ENCODE data around the gene TTC39A. TPM values are rescaled to one million over a fixed set of nuclear protein-coding genes. Genes with fewer than 3 reads are reported as not detected.

Gene TTC39A
- total and polyA plus RNA-seq, 12 donors, result 4.3 to 38.7 (median 20.4) TPM

DNA sequence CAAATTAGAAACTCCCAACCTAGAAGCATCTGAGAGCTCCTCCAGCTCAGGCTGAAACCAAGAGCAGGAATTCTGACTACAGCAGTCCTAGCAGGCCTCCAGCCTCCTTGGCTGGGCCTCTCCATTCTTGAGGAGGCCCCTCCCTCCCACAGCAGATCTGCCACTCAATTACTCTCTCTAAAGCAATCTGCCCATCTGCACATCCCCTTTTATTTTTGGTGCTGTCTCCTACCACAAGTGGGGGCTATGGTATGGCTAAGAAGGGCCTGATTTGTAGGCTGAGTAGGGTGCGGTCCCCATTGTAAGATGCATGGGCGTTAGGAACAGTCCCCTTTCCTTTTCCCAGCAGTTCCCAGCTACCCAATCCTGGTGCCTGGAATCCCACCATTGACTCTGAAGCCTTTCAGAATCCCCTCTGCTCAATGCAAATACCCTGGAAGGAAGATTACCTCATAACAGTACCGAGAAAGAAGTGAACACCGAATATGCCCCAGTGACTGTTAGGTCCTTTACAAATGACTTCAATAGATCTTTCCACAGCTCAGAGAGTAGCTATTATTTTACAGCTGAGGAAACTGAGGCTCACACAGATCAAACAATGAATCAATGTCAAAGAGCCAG lies 11.6 kb upstream of the TTC39A start:
- TF ChIP-seq, protein P1, sequence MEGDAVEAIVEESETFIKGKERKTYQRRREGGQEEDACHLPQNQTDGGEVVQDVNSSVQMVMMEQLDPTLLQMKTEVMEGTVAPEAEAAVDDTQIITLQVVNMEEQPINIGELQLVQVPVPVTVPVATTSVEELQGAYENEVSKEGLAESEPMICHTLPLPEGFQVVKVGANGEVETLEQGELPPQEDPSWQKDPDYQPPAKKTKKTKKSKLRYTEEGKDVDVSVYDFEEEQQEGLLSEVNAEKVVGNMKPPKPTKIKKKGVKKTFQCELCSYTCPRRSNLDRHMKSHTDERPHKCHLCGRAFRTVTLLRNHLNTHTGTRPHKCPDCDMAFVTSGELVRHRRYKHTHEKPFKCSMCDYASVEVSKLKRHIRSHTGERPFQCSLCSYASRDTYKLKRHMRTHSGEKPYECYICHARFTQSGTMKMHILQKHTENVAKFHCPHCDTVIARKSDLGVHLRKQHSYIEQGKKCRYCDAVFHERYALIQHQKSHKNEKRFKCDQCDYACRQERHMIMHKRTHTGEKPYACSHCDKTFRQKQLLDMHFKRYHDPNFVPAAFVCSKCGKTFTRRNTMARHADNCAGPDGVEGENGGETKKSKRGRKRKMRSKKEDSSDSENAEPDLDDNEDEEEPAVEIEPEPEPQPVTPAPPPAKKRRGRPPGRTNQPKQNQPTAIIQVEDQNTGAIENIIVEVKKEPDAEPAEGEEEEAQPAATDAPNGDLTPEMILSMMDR (IDR thresholded peaks at IDR 0.05), result no peak
- H3K27ac ChIP-seq, result no peak overlapping the region
- 88 to 96% methylated on average over 4 of the region's 4 CpGs for WGBS, 2 donors
- intact Hi-C loops (cut with DNase I), result loop anchor here in 1 of 10 donors (10.0 kb wide), 1 partner anchor 193 kb away; no protein-coding TSS in a partner anchor
- H3K4me3 ChIP-seq, result no peak overlapping the region
- no peaks in the 10 kb centered on the region for H3K9me3 ChIP-seq
- no peaks in the 10 kb centered on the region for H3K36me3 ChIP-seq
- peaks cover 0 to 18% (median 7%) of the 10 kb centered on the region in 9 donors for H3K4me1 ChIP-seq
- H3K27me3 ChIP-seq, result peaks cover 10 to 37% (median 33%) of the 10 kb centered on the region in 7 donors
- ATAC-seq, result no peak
- no peak for DNase-seq

DNA sequence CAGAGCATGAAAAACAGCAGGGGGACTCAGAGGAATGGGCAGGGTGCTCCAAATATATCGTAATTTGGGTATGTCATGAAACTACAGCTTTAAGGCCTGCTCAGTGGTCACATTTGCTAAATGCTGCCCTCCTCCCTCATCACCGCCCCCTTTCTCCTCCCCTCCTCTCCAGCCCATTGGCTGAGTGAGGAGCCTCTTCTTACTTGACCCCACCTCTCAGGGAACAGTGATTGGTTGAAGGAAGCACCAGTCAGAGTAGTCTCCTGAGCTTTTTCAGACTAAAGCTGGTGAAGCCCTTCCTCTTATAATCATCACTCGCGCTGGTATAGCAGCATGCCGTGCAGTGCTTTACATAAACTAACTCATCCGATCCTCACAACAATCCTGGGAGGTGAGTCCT lies 10.0 kb upstream of the TTC39A start:
- Histone ChIP-seq H3K36me3 (no peaks in the 10 kb centered on the region), H3K27me3 (peaks cover 10 to 32% (median 28%) of the 10 kb centered on the region in 7 donors), H3K4me3 (no peak overlapping the region), H3K4me1 (peaks cover 0 to 10% (median 6%) of the 10 kb centered on the region in 9 donors), H3K9me3 (no peaks in the 10 kb centered on the region), H3K27ac (no peak overlapping the region)
- DNase-seq (no peak), ATAC-seq (no peak)
- 97% methylated on average over 6 of the region's 6 CpGs for WGBS, 2 donors
- TF ChIP-seq, protein P1 (IDR thresholded peaks at IDR 0.05), result no peak
- intact Hi-C loops (cut with DNase I), result loop anchor here in 1 of 10 donors (10.0 kb wide), 1 partner anchor 194 kb away; no protein-coding TSS in a partner anchor

DNA sequence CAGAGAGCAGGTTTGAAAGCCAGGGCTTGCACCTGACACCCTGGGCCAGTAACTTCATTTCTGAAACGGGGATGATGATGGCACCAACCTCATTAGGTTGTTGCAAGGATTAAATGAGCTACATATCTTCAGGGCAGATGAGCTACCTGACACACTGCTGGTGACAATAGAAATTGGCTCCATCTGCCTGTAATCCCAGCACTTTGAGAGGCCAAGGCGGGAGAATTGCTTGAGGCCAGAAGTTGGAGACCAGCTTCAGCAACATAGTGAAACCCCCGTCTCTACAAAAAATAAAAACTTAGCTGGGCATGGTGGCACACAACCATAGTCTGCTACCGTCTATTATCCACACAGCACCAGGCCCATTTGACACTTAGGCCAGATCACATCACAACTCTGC lies 6.3 kb upstream of the TTC39A start:
- Histone ChIP-seq H3K9me3 (no peaks in the 10 kb centered on the region), H3K27ac (no peak overlapping the region), H3K4me3 (no peak overlapping the region), H3K36me3 (no peaks in the 10 kb centered on the region), H3K27me3 (peaks cover 0 to 3% (median 0%) of the 10 kb centered on the region in 7 donors), H3K4me1 (peaks cover 0 to 2% (median 0%) of the 10 kb centered on the region in 9 donors)
- TF ChIP-seq, protein P1 (IDR thresholded peaks at IDR 0.05), result no peak
- ATAC-seq, result no peak
- 92 to 94% methylated on average over 4 of the region's 4 CpGs for WGBS, 2 donors
- intact Hi-C loops (cut with DNase I), result no loop called here
- no peak for DNase-seq

DNA sequence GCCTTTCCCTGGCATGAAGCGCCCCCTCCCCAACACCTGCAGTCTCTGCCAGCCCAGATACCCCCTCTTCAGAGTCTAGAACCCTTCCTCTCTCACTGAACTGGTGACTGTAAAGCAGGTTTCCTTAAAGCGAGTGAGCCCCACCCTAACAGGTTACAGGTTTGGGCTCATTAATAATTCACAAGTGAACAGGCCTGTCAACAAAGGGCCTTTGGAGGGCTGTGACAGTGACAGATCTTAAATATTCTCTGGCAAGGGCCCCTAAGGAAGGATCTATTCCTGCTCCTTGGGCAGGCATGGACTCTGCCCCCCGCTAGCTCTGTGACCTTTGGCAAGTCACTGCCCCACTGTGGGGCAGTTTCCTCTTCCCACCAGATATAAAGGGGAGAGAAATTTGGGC lies 5.6 kb upstream of the TTC39A start:
- 94 to 95% methylated on average over 3 of the region's 3 CpGs for WGBS, 2 donors
- TF ChIP-seq, protein P1 (IDR thresholded peaks at IDR 0.05), result no peak
- H3K27ac ChIP-seq, result no peak overlapping the region
- H3K4me1 ChIP-seq, result peaks cover 0 to 9% (median 4%) of the 10 kb centered on the region in 9 donors
- H3K36me3 ChIP-seq, result no peaks in the 10 kb centered on the region
- no peak overlapping the region for H3K4me3 ChIP-seq
- DNase-seq (no peak), ATAC-seq (no peak)
- intact Hi-C loops (cut with DNase I), result no loop called here
- no peaks in the 10 kb centered on the region for H3K9me3 ChIP-seq
- peaks cover 0 to 8% (median 3%) of the 10 kb centered on the region in 7 donors for H3K27me3 ChIP-seq
